MCF 10A (cell line): ENCODE measurements around the gene NSD1. TPM values are rescaled to one million over a fixed set of nuclear protein-coding genes. Genes with fewer than 3 reads are reported as not detected.
A peak's percentile ranks its signal among the peaks of the same experiment; 100 is the strongest.
"Not testable (repeated sequence)": the region's sequence is repeated elsewhere in the genome, so short reads cannot be mapped to it uniquely, and the experiment has no call there.

Source experiments
- BruUV-seq: library from RNA; stranded (reverse); fragments of 400-500 nt; replicated peaks from 2 replicates; lab custom pipeline; 2021; lab: Mats Ljungman, UMichigan
- CTCF ChIA-PET: fragments of 300-600 bp; sonication (Branson Sonifier 250); formaldehyde crosslinking; extraction: SDS; loops from one replicate; lab custom pipeline; 2021; ENCODE audit warnings: antibody characterized with exemption, inconsistent platforms; lab: Yijun Ruan, JAX
- POLR2A ChIA-PET: fragments of 300-600, 350-650 bp; sonication (Branson Sonifier 250); formaldehyde crosslinking; extraction: SDS; loops from one replicate; lab custom pipeline; 2020; ENCODE audit warnings: antibody characterized with exemption, inconsistent platforms; lab: Yijun Ruan, JAX
- DNase-seq: peaks from one replicate; pipeline ENCODE4 v3.0.0-alpha.2; 2018; ENCODE audit not compliant: unreplicated experiment
- H3K27ac Mint-ChIP-seq: one replicate; pipeline ENCODE4 v1.8.0; 2022; ENCODE audit warnings: mild to moderate bottlenecking, low read depth, mixed read lengths; ENCODE audit not compliant: unreplicated experiment
- H3K27me3 Mint-ChIP-seq: one replicate; pipeline ENCODE4 v1.8.0; 2022; ENCODE audit warnings: mixed read lengths; ENCODE audit not compliant: insufficient read depth, unreplicated experiment
- H3K36me3 Mint-ChIP-seq: one replicate; pipeline ENCODE4 v1.8.0; 2022; ENCODE audit warnings: mild to moderate bottlenecking, moderate library complexity, mixed read lengths; ENCODE audit not compliant: insufficient read depth, unreplicated experiment
- H3K4me1 Mint-ChIP-seq: one replicate; pipeline ENCODE4 v1.8.0; 2022; ENCODE audit warnings: mixed read lengths; ENCODE audit not compliant: insufficient read depth, unreplicated experiment
- H3K4me3 Mint-ChIP-seq: one replicate; pipeline ENCODE4 v1.8.0; 2022; ENCODE audit warnings: mild to moderate bottlenecking, moderate library complexity, mixed read lengths; ENCODE audit not compliant: unreplicated experiment
- H3K9me3 Mint-ChIP-seq: one replicate; pipeline ENCODE4 v1.8.0; 2022; ENCODE audit warnings: mixed read lengths; ENCODE audit not compliant: unreplicated experiment
- intact Hi-C: fragments of 100-400 bp; cut with micrococcal nuclease; formaldehyde crosslinking; loops from 2 replicates; pipeline ENCODE4 v1.14.1; 2022
- total RNA-seq: library from RNA; stranded (reverse); gene quantifications from 2 replicates; pipeline ENCODE4 v1.2.3, GENCODE V29; 2022
- TF ChIP-seq, protein P1 (sequence below): fragments of 200-600 bp; IDR thresholded peaks from one replicate; pipeline ENCODE4 v1.8.0; 2022; ENCODE audit warnings: antibody characterized with exemption, mild to moderate bottlenecking; ENCODE audit not compliant: unreplicated experiment

Gene NSD1
- total RNA-seq, 1 experiment from 2014 or later, result 110 TPM

- peak overlapping the region; percentile 2 for H3K27ac Mint-ChIP-seq
- no peak overlapping the region for H3K4me3 Mint-ChIP-seq
- intact Hi-C loops, result no loop called here
- H3K36me3 Mint-ChIP-seq, result peaks cover 73% of the 10 kb centered on the region
- no peak for DNase-seq
- no peaks in the 10 kb centered on the region for H3K9me3 Mint-ChIP-seq
- TF ChIP-seq, protein P1, sequence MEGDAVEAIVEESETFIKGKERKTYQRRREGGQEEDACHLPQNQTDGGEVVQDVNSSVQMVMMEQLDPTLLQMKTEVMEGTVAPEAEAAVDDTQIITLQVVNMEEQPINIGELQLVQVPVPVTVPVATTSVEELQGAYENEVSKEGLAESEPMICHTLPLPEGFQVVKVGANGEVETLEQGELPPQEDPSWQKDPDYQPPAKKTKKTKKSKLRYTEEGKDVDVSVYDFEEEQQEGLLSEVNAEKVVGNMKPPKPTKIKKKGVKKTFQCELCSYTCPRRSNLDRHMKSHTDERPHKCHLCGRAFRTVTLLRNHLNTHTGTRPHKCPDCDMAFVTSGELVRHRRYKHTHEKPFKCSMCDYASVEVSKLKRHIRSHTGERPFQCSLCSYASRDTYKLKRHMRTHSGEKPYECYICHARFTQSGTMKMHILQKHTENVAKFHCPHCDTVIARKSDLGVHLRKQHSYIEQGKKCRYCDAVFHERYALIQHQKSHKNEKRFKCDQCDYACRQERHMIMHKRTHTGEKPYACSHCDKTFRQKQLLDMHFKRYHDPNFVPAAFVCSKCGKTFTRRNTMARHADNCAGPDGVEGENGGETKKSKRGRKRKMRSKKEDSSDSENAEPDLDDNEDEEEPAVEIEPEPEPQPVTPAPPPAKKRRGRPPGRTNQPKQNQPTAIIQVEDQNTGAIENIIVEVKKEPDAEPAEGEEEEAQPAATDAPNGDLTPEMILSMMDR, result no peak
- no peaks in the 10 kb centered on the region for H3K27me3 Mint-ChIP-seq
- ChIA-PET POLR2A (no interaction called here), CTCF (interaction anchor here (1.2 to 1.7 kb wide), 4 partner anchors 19 to 53 kb away, joined by 3 to 5 read pairs (median 4); no protein-coding TSS in a partner anchor)
- no TSS peak for BruUV-seq
- H3K4me1 Mint-ChIP-seq, result peaks cover 8% of the 10 kb centered on the region
These were observed 203.3 kb downstream of the NSD1 start for GRCh38 chr5:177336603-177337494.

GRCh38 chr5:177338251-177339106, 204.9 kb downstream of the NSD1 start:
- Mint-ChIP-seq H3K9me3 (no peaks in the 10 kb centered on the region), H3K4me3 (no peak overlapping the region), H3K27ac (peak overlapping the region; percentile 36), H3K4me1 (peaks cover 10% of the 10 kb centered on the region), H3K27me3 (no peaks in the 10 kb centered on the region), H3K36me3 (peaks cover 72% of the 10 kb centered on the region)
- intact Hi-C loops, result no loop called here
- BruUV-seq, result no TSS peak
- DNase-seq, result no peak
- TF ChIP-seq, protein P1, result no peak
- CTCF ChIA-PET, result interaction anchor here (0.6 to 1.4 kb wide), 4 partner anchors 10 to 52 kb away, joined by 3 read pairs; no protein-coding TSS in a partner anchor
- POLR2A ChIA-PET, result interaction anchor here (0.6 kb wide), 1 partner anchor 441 kb away, joined by 3 read pairs; no protein-coding TSS in a partner anchor

DNA sequence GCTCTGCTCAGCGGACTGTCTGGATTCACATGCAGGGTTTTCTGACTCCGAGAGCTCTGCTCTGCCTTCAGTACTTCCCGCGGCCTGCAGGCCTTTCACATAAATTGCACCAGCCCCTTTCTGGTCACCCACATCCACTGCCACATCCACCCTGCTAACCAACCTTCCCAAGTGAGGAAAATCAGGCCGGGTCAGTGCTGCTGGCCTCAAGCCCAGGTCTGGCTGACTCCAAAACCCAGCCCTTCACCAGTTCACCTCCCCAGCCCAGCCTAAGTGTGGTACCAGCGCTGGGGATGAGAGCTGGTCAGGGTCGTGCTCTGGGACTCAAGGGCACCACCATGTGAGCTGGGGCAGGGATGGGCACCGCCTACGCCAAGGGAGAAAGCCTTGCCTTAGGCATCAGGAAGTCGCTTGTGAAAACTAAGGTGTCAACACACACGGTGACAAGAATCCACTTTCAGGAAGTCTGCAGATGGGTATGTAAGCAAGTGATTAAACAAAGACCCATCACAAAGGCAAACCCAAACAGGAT, 205.6 kb downstream of the NSD1 start:
- Mint-ChIP-seq H3K4me1 (peaks cover 13% of the 10 kb centered on the region), H3K36me3 (peaks cover 65% of the 10 kb centered on the region), H3K27me3 (no peaks in the 10 kb centered on the region), H3K9me3 (no peaks in the 10 kb centered on the region), H3K27ac (peak overlapping the region; percentile 36), H3K4me3 (no peak overlapping the region)
- ChIA-PET CTCF (interaction anchor here (0.6 to 1.4 kb wide), 3 partner anchors 11 to 52 kb away, joined by 3 read pairs; no protein-coding TSS in a partner anchor), POLR2A (interaction anchor here (0.6 kb wide), 1 partner anchor 441 kb away, joined by 3 read pairs; no protein-coding TSS in a partner anchor)
- TF ChIP-seq, protein P1, result no peak
- no peak for DNase-seq
- intact Hi-C loops, result no loop called here
- no TSS peak for BruUV-seq

DNA sequence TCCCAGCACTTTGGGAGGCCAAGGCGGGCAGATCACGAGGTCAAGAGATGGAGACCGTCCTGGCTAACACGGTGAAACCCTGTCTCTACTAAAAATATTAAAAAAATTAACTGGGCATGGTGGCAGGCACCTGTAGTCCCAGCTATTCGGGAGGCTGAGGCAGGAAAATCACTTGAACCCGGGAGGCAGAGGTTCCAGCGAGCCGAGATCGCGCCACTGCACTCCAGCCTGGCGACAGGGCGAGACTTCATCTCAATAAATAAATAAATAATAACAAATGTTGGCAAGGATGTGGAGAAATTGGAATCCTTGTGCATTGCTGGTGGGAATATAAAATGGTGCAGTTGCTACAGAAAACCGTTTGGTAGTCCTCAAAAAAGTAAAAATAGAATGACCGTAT, 209.4 kb downstream of the NSD1 start:
- H3K4me3 Mint-ChIP-seq, BruUV-seq, intact Hi-C loops, H3K9me3 Mint-ChIP-seq, POLR2A ChIA-PET, H3K27me3 Mint-ChIP-seq, DNase-seq, H3K27ac Mint-ChIP-seq: not testable (repeated sequence)
- H3K4me1 Mint-ChIP-seq, result peaks cover 23% of the 10 kb centered on the region
- CTCF ChIA-PET, result interaction anchor here (1.3 kb wide), 1 partner anchor 28 kb away, joined by 10 read pairs; no protein-coding TSS in a partner anchor
- peaks cover 68% of the 10 kb centered on the region for H3K36me3 Mint-ChIP-seq
